ENCODE results near the gene AK9.

Gene AK9

DNA sequence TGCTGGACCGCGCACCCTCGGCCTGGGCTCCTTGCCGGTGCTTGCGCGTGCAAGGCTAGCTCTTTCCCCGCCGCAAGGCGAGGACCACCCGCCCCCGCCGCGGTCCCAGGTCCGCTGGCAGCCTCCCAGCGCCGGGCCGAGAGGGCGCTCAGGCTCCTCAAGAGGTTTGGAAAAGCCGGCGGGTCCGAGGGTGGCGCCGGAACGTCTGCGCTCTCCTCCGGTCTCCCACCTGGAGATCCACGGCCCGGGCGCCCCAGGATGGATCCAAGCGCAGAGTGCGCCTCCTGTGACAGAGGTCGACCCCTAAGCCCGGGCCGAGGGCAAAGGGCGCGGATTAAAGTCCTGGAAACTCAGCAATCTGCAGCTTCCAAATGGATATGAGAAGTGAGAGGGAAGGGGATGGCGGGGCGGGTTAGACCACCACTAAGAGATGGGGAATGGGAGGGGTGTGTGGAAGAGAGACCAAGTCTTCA, 234.9 kb downstream of the AK9 start:
- H3K9ac ChIP-seq (ENCODE audit: low read depth in 1 of 2, low read length in 2 of 2) = peak overlapping the region; percentile 72 to 87
- peaks cover 33 to 36% of the 10 kb centered on the region in 2 donors for H3K4me1 ChIP-seq (ENCODE audit: control insufficient read depth in 2 of 2, insufficient read depth in 2 of 2, low read length in 2 of 2)
- no peaks in the 10 kb centered on the region for H3K9me3 ChIP-seq (ENCODE audit: control insufficient read depth in 2 of 2, low read length in 2 of 2)
- H3K27me3 ChIP-seq (ENCODE audit: control insufficient read depth in 2 of 2, insufficient read depth in 2 of 2, low read length in 2 of 2) = no peaks in the 10 kb centered on the region
- peak overlapping the region; percentile 90 to 95 for H3K27ac ChIP-seq (ENCODE audit: low read depth in 2 of 2, low read length in 2 of 2)
- peaks cover 7 to 14% of the 10 kb centered on the region in 2 donors for H3K36me3 ChIP-seq (ENCODE audit: control insufficient read depth in 2 of 2, insufficient read depth in 2 of 2, low read length in 2 of 2)
- H3K4me3 ChIP-seq (ENCODE audit: low read length in 2 of 2) = peak overlapping the region; percentile 87 to 91

- peak within 1 kb of the TSS; percentile 87 to 91 for H3K4me3 ChIP-seq (ENCODE audit: low read length in 2 of 2)
- no peaks in the 10 kb centered on the region for H3K9me3 ChIP-seq (ENCODE audit: control insufficient read depth in 2 of 2, low read length in 2 of 2)
- peaks cover 33 to 36% of the 10 kb centered on the region in 2 donors for H3K4me1 ChIP-seq (ENCODE audit: control insufficient read depth in 2 of 2, insufficient read depth in 2 of 2, low read length in 2 of 2)
- peak within 1 kb of the TSS; percentile 92 to 95 for H3K27ac ChIP-seq (ENCODE audit: low read depth in 2 of 2, low read length in 2 of 2)
- peak within 1 kb of the TSS; percentile 84 to 87 for H3K9ac ChIP-seq (ENCODE audit: low read depth in 1 of 2, low read length in 2 of 2)
- no peaks in the 10 kb centered on the region for H3K27me3 ChIP-seq (ENCODE audit: control insufficient read depth in 2 of 2, insufficient read depth in 2 of 2, low read length in 2 of 2)
- peaks cover 7 to 13% of the 10 kb centered on the region in 2 donors for H3K36me3 ChIP-seq (ENCODE audit: control insufficient read depth in 2 of 2, insufficient read depth in 2 of 2, low read length in 2 of 2)
These were observed 235.4 kb downstream of the AK9 start, which contains the start of gene MICAL1 for GRCh38 chr6:109455437-109456110. TSS of gene MICAL1 (minus strand) at chr6:109455772. CDS start at chr6:109454196, 1,576 bp downstream.

GRCh38 chr6:109454496-109455436, 236.2 kb downstream of the AK9 start:
- peaks cover 36 to 39% of the 10 kb centered on the region in 2 donors for H3K4me1 ChIP-seq (ENCODE audit: control insufficient read depth in 2 of 2, insufficient read depth in 2 of 2, low read length in 2 of 2)

DNA sequence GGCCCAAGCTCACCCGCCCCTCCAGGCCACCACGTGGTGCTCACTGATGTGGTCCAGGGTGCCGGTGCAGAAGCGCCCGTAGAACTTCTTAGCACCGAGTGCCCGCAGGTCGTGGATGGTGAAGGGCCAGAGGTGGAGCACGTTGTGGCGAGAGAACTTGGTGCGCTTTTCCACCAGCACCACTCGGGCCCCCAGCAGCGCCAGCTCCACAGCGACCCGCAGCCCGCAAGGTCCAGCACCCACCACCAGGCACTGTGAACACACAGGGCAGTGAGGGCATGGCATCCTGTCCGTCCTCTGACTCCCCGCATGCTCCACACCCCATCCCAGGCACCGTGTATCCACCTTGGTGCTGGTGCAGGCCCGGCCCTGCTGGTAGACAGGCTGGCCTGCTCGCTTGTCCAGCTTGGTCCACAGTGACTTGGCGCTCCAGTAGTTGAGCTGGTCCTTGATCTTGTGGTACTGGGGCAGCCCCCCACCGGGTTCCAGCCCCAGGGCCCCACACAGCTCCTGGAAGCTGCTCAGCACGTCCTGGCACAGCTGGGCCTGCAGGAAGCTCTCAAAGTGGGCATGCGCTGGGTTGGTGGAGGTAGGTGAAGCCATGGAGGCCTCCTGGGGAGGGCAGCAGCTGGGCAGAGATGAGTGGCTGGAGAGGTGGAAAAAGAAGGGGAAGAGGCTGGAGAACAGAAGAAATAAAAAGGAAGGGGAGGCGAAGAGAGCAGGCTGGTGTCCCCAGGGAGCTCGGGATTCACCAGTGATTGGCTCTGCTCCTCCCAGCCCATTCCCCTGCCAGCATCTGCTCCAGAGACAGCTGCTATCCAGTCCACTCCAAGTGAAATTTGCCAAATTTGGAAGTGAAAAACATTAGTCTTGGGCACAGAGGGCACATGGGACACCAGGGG, 237.2 kb downstream of the AK9 start:
- Histone ChIP-seq H3K4me1 (ENCODE audit: control insufficient read depth in 2 of 2, insufficient read depth in 2 of 2, low read length in 2 of 2) (peaks cover 36 to 39% of the 10 kb centered on the region in 2 donors), H3K36me3 (ENCODE audit: control insufficient read depth in 2 of 2, insufficient read depth in 2 of 2, low read length in 2 of 2) (peaks cover 7 to 16% of the 10 kb centered on the region in 2 donors), H3K9ac (ENCODE audit: low read depth in 1 of 2, low read length in 2 of 2) (peak overlapping the region; percentile 81 to 83), H3K9me3 (ENCODE audit: control insufficient read depth in 2 of 2, low read length in 2 of 2) (no peaks in the 10 kb centered on the region), H3K27me3 (ENCODE audit: control insufficient read depth in 2 of 2, insufficient read depth in 2 of 2, low read length in 2 of 2) (no peaks in the 10 kb centered on the region), H3K4me3 (ENCODE audit: low read length in 2 of 2) (peak overlapping the region; percentile 87 to 91), H3K27ac (ENCODE audit: low read depth in 2 of 2, low read length in 2 of 2) (peak overlapping the region; percentile 92 to 95)

More at GRCh38 chr6:109454496-109455436, 236.2 kb downstream of the AK9 start:
- Histone ChIP-seq H3K27ac (ENCODE audit: low read depth in 2 of 2, low read length in 2 of 2) (peak overlapping the region; percentile 92 to 95), H3K36me3 (ENCODE audit: control insufficient read depth in 2 of 2, insufficient read depth in 2 of 2, low read length in 2 of 2) (peaks cover 7 to 14% of the 10 kb centered on the region in 2 donors), H3K9me3 (ENCODE audit: control insufficient read depth in 2 of 2, low read length in 2 of 2) (no peaks in the 10 kb centered on the region), H3K4me3 (ENCODE audit: low read length in 2 of 2) (peak overlapping the region; percentile 87 to 91), H3K9ac (ENCODE audit: low read depth in 1 of 2, low read length in 2 of 2) (peak overlapping the region; percentile 81 to 84), H3K27me3 (ENCODE audit: control insufficient read depth in 2 of 2, insufficient read depth in 2 of 2, low read length in 2 of 2) (no peaks in the 10 kb centered on the region)

DNA sequence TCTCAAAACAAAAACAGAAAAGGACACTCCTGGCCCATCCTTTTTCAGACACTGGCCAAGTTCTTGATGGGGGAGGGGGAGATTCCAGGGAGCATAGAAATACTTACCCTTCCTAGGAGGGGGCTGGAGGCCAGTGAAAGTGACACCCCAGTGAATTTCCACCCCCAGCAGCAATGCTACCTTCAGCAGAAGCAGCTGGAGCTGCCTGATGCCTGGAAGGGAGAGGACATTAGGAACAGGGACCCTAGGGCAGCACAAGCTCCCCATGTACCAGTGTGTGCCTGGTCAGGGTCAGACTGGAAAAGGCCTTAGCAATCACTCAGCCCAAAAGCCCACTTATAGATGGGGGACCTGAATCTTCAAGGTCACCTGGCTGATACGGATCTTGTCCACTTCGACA, 237.8 kb downstream of the AK9 start:
- Histone ChIP-seq H3K4me3 (ENCODE audit: low read length in 2 of 2) (no peak overlapping the region), H3K4me1 (ENCODE audit: control insufficient read depth in 2 of 2, insufficient read depth in 2 of 2, low read length in 2 of 2) (peaks cover 33 to 35% of the 10 kb centered on the region in 2 donors), H3K27me3 (ENCODE audit: control insufficient read depth in 2 of 2, insufficient read depth in 2 of 2, low read length in 2 of 2) (no peaks in the 10 kb centered on the region), H3K36me3 (ENCODE audit: control insufficient read depth in 2 of 2, insufficient read depth in 2 of 2, low read length in 2 of 2) (peaks cover 7 to 17% of the 10 kb centered on the region in 2 donors), H3K9ac (ENCODE audit: low read depth in 1 of 2, low read length in 2 of 2) (no peak overlapping the region), H3K9me3 (ENCODE audit: control insufficient read depth in 2 of 2, low read length in 2 of 2) (no peaks in the 10 kb centered on the region), H3K27ac (ENCODE audit: low read depth in 2 of 2, low read length in 2 of 2) (peak overlapping the region in 1 of 2 donors; percentile 92)

DNA sequence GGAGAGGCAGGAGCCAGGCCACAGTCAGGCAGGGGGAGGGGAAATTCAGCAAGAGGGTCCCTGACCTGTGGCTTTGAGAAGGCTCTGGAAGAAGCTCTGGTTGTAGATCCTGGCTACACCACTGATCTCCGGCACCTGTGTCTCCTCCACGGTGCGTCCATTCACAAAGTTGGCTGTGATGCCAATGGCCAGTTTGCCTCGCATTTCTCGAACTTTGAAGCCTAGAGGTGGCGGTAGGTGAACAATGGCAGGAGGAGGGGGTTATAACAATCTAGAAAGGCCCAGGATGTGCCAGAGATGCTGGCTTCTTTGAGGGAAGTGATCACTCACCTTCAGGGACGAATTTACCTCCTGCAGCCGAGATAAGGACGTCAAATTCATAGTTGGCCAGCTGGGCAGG, 238.8 kb downstream of the AK9 start:
- Histone ChIP-seq H3K9ac (ENCODE audit: low read depth in 1 of 2, low read length in 2 of 2) (no peak overlapping the region), H3K27me3 (ENCODE audit: control insufficient read depth in 2 of 2, insufficient read depth in 2 of 2, low read length in 2 of 2) (no peaks in the 10 kb centered on the region)

GRCh38 chr6:109451376-109451775, 239.6 kb downstream of the AK9 start:
- Histone ChIP-seq H3K4me3 (ENCODE audit: low read length in 2 of 2) (no peak overlapping the region), H3K27ac (ENCODE audit: low read depth in 2 of 2, low read length in 2 of 2) (no peak overlapping the region), H3K36me3 (ENCODE audit: control insufficient read depth in 2 of 2, insufficient read depth in 2 of 2, low read length in 2 of 2) (peaks cover 8 to 25% of the 10 kb centered on the region in 2 donors), H3K27me3 (ENCODE audit: control insufficient read depth in 2 of 2, insufficient read depth in 2 of 2, low read length in 2 of 2) (no peaks in the 10 kb centered on the region), H3K9ac (ENCODE audit: low read depth in 1 of 2, low read length in 2 of 2) (no peak overlapping the region), H3K9me3 (ENCODE audit: control insufficient read depth in 2 of 2, low read length in 2 of 2) (no peaks in the 10 kb centered on the region), H3K4me1 (ENCODE audit: control insufficient read depth in 2 of 2, insufficient read depth in 2 of 2, low read length in 2 of 2) (peaks cover 22% of the 10 kb centered on the region in 2 donors)

More for the DNA sequence above, 238.8 kb downstream of the AK9 start:
- Histone ChIP-seq H3K27ac (ENCODE audit: low read depth in 2 of 2, low read length in 2 of 2) (no peak overlapping the region), H3K4me1 (ENCODE audit: control insufficient read depth in 2 of 2, insufficient read depth in 2 of 2, low read length in 2 of 2) (peaks cover 27 to 29% of the 10 kb centered on the region in 2 donors), H3K9me3 (ENCODE audit: control insufficient read depth in 2 of 2, low read length in 2 of 2) (no peaks in the 10 kb centered on the region), H3K4me3 (ENCODE audit: low read length in 2 of 2) (no peak overlapping the region), H3K36me3 (ENCODE audit: control insufficient read depth in 2 of 2, insufficient read depth in 2 of 2, low read length in 2 of 2) (peaks cover 7 to 19% of the 10 kb centered on the region in 2 donors)

- H3K27me3 ChIP-seq (ENCODE audit: control insufficient read depth in 2 of 2, insufficient read depth in 2 of 2, low read length in 2 of 2) = no peaks in the 10 kb centered on the region
- no peak overlapping the region for H3K4me3 ChIP-seq (ENCODE audit: low read length in 2 of 2)
- no peak overlapping the region for H3K9ac ChIP-seq (ENCODE audit: low read depth in 1 of 2, low read length in 2 of 2)
- peaks cover 20% of the 10 kb centered on the region in 2 donors for H3K4me1 ChIP-seq (ENCODE audit: control insufficient read depth in 2 of 2, insufficient read depth in 2 of 2, low read length in 2 of 2)
- no peaks in the 10 kb centered on the region for H3K9me3 ChIP-seq (ENCODE audit: control insufficient read depth in 2 of 2, low read length in 2 of 2)
- H3K27ac ChIP-seq (ENCODE audit: low read depth in 2 of 2, low read length in 2 of 2) = no peak overlapping the region
- peaks cover 10 to 28% of the 10 kb centered on the region in 2 donors for H3K36me3 ChIP-seq (ENCODE audit: control insufficient read depth in 2 of 2, insufficient read depth in 2 of 2, low read length in 2 of 2)
These were observed 240.2 kb downstream of the AK9 start for GRCh38 chr6:109450801-109451200.

Data from mucosa of rectum (tissue), 2 donors.